ENCODE results near the gene GRIA1.

Gene GRIA1

GRCh38 chr5:153490118-153491037 lies at the start of gene GRIA1:
TSS of gene GRIA1 (plus strand) at chr5:153490670.
- in situ Hi-C loops (cut with MboI; ENCODE audit: low sequenced_read_pairs): no loop called here

- in situ Hi-C loops (cut with MboI; ENCODE audit: low sequenced_read_pairs): no loop called here
These were observed 44.4 kb upstream of the GRIA1 start for GRCh38 chr5:153445875-153446579.

GRCh38 chr5:153447534-153447933 lies 42.9 kb upstream of the GRIA1 start:
- in situ Hi-C loops (cut with MboI; ENCODE audit: low sequenced_read_pairs): no loop called here

- in situ Hi-C loops (cut with MboI; ENCODE audit: low sequenced_read_pairs): no loop called here
These were observed 34.1 kb upstream of the GRIA1 start for GRCh38 chr5:153456354-153456753.

GRCh38 chr5:153456993-153457392 lies 33.5 kb upstream of the GRIA1 start:
- in situ Hi-C loops (cut with MboI; ENCODE audit: low sequenced_read_pairs): no loop called here

- in situ Hi-C loops (cut with MboI; ENCODE audit: low sequenced_read_pairs): no loop called here
These were observed 32.2 kb upstream of the GRIA1 start for GRCh38 chr5:153458268-153458667.

- in situ Hi-C loops (cut with MboI; ENCODE audit: low sequenced_read_pairs): no loop called here
These were observed 31.3 kb upstream of the GRIA1 start for GRCh38 chr5:153459051-153459743.

GRCh38 chr5:153460421-153460820 lies 30.0 kb upstream of the GRIA1 start:
- in situ Hi-C loops (cut with MboI; ENCODE audit: low sequenced_read_pairs): no loop called here

- in situ Hi-C loops (cut with MboI; ENCODE audit: low sequenced_read_pairs): no loop called here
These were observed 29.1 kb upstream of the GRIA1 start for GRCh38 chr5:153461341-153461740.

GRCh38 chr5:153463806-153464205 lies 26.7 kb upstream of the GRIA1 start:
- in situ Hi-C loops (cut with MboI; ENCODE audit: low sequenced_read_pairs): no loop called here

GRCh38 chr5:153467546-153467945 lies 22.9 kb upstream of the GRIA1 start:
- in situ Hi-C loops (cut with MboI; ENCODE audit: low sequenced_read_pairs): no loop called here

GRCh38 chr5:153469423-153469822 lies 21.0 kb upstream of the GRIA1 start:
- in situ Hi-C loops (cut with MboI; ENCODE audit: low sequenced_read_pairs): no loop called here

GRCh38 chr5:153470736-153471135 lies 19.7 kb upstream of the GRIA1 start:
- in situ Hi-C loops (cut with MboI; ENCODE audit: low sequenced_read_pairs): no loop called here

- in situ Hi-C loops (cut with MboI; ENCODE audit: low sequenced_read_pairs): no loop called here
These were observed 13.7 kb upstream of the GRIA1 start for GRCh38 chr5:153476767-153477166.

- in situ Hi-C loops (cut with MboI; ENCODE audit: low sequenced_read_pairs): no loop called here
These were observed 10.1 kb upstream of the GRIA1 start for GRCh38 chr5:153480401-153480800.

- in situ Hi-C loops (cut with MboI; ENCODE audit: low sequenced_read_pairs): no loop called here
These were observed 7.0 kb upstream of the GRIA1 start for GRCh38 chr5:153483482-153483881.

- in situ Hi-C loops (cut with MboI; ENCODE audit: low sequenced_read_pairs): no loop called here
These were observed 4.8 kb upstream of the GRIA1 start for GRCh38 chr5:153485641-153486040.

- in situ Hi-C loops (cut with MboI; ENCODE audit: low sequenced_read_pairs): no loop called here
These were observed 3.7 kb upstream of the GRIA1 start for GRCh38 chr5:153486771-153487170.

- in situ Hi-C loops (cut with MboI; ENCODE audit: low sequenced_read_pairs): no loop called here
These were observed 859 bp upstream of the GRIA1 start for GRCh38 chr5:153489611-153490010.

- in situ Hi-C loops (cut with MboI; ENCODE audit: low sequenced_read_pairs): no loop called here
These were observed 721 bp downstream of the GRIA1 start for GRCh38 chr5:153491038-153491744.

- in situ Hi-C loops (cut with MboI; ENCODE audit: low sequenced_read_pairs): no loop called here
These were observed 1.4 kb downstream of the GRIA1 start for GRCh38 chr5:153491856-153492255.
